PC-3 (cell line): ENCODE results near the gene LIPA. TPM values are rescaled to one million over a fixed set of nuclear protein-coding genes. Genes with fewer than 3 reads are reported as not detected.
"Not testable (repeated sequence)": the region's sequence is repeated elsewhere in the genome, so short reads cannot be mapped to it uniquely, and the experiment has no call there.

ENCODE experiments used
- ATAC-seq: fragments of 200-7000 bp; cut with Tn5 transposase; 2 replicates; pipeline ENCODE4 v1.9.1; 2020; ENCODE audit warnings: mild to moderate bottlenecking, moderate library complexity
- BruUV-seq: library from RNA; stranded (reverse); fragments of 400-500 nt; replicated peaks from 2 replicates; lab custom pipeline; 2021; lab: Mats Ljungman, UMichigan
- CTCF ChIA-PET: fragments of 300-600 bp; sonication (Branson Sonifier 250); formaldehyde crosslinking; loops from one replicate; lab custom pipeline; 2022; ENCODE audit warnings: antibody characterized with exemption; lab: Charles Lee
- POLR2A ChIA-PET: fragments of 300-600 bp; sonication (Branson Sonifier 250); formaldehyde crosslinking; loops from one replicate; lab custom pipeline; 2022; ENCODE audit warnings: antibody characterized with exemption; ENCODE audit not compliant: unreplicated experiment; lab: Charles Lee
- DNase-seq: peaks from one replicate; pipeline ENCODE4 v3.0.0-alpha.2; 2015
- H2AFZ ChIP-seq: fragments of 300-600 bp; sonication (generic); 2 replicates; pipeline ENCODE4 v1.6.0; 2016; ENCODE audit warnings: antibody characterized with exemption, low read length
- H3F3A ChIP-seq: fragments of 300-600 bp; sonication (generic); one replicate; pipeline ENCODE4 v1.6.0; 2017; ENCODE audit warnings: antibody characterized with exemption, low read length, control low read depth, mild to moderate bottlenecking; ENCODE audit not compliant: unreplicated experiment
- H3K27ac ChIP-seq: fragments of 300-600 bp; sonication (generic); 2 replicates; pipeline ENCODE4 v1.5.1; 2016; ENCODE audit warnings: mild to moderate bottlenecking, low read length
- H3K27me3 ChIP-seq: fragments of 300-600 bp; sonication (generic); 2 replicates; pipeline ENCODE4 v1.6.1; 2016; ENCODE audit warnings: low read length, mixed read lengths
- H3K36me3 ChIP-seq: fragments of 300-600 bp; sonication (generic); 2 replicates; pipeline ENCODE4 v1.6.1; 2016; ENCODE audit warnings: low read depth, mixed run types, low read length, mixed read lengths
- H3K4me1 ChIP-seq: fragments of 300-600 bp; sonication (generic); 2 replicates; pipeline ENCODE4 v1.5.1; 2016; ENCODE audit warnings: low read length; ENCODE audit not compliant: insufficient read depth
- H3K4me2 ChIP-seq: fragments of 300-600 bp; sonication (generic); 2 replicates; pipeline ENCODE4 v1.6.0; 2016; ENCODE audit warnings: low read length
- H3K4me3 ChIP-seq: fragments of 300-600 bp; sonication (generic); 2 replicates; pipeline ENCODE4 v1.5.1; 2016; ENCODE audit warnings: mild to moderate bottlenecking, low read length, mixed read lengths
- H3K79me2 ChIP-seq: fragments of 300-600 bp; sonication (generic); 2 replicates; pipeline ENCODE4 v1.6.1; 2017; ENCODE audit warnings: low read length, mixed read lengths
- H3K9ac ChIP-seq: fragments of 300-600 bp; sonication (generic); 2 replicates; pipeline ENCODE4 v1.6.0; 2016; ENCODE audit warnings: mild to moderate bottlenecking, low read length
- H3K9me2 ChIP-seq: fragments of 300-600 bp; sonication (generic); replicated peaks from 2 replicates; pipeline ENCODE4 v1.6.1; 2016; ENCODE audit warnings: mixed run types, low read length, mixed read lengths
- H3K9me3 ChIP-seq: fragments of 300-600 bp; sonication (generic); 2 replicates; pipeline ENCODE4 v1.6.1; 2016; ENCODE audit warnings: low read length, mixed read lengths
- H4K20me1 ChIP-seq: fragments of 300-600 bp; sonication (generic); 2 replicates; pipeline ENCODE4 v1.6.1; 2016; ENCODE audit warnings: low read length, mixed read lengths
- CTCF ChIP-seq: fragments of 300-600 bp; sonication (generic); conservative IDR thresholded peaks from 2 replicates; pipeline ENCODE4 v1.5.1; 2017; ENCODE audit warnings: antibody characterized with exemption, low read depth, mild to moderate bottlenecking, low read length
- EZH2 ChIP-seq: fragments of 300-600 bp; sonication (generic); IDR thresholded peaks from one replicate; pipeline ENCODE4 v1.6.1; 2017; ENCODE audit warnings: antibody characterized with exemption, mild to moderate bottlenecking, low read length; ENCODE audit not compliant: unreplicated experiment
- EZH2phosphoT487 ChIP-seq: fragments of 300-600 bp; sonication (generic); IDR thresholded peaks from 2 replicates; pipeline ENCODE4 v1.6.1; 2018; ENCODE audit warnings: mild to moderate bottlenecking, antibody characterized with exemption, low read length, borderline replicate concordance
- intact Hi-C: fragments of 100-400 bp; cut with micrococcal nuclease; formaldehyde crosslinking; loops from 2 replicates; pipeline ENCODE4 v1.9.0; 2023
- total RNA-seq: library from RNA; depleted of rRNA; stranded (reverse); fragments of >200 nt; gene quantifications from 2 replicates; pipeline ENCODE4 v1.2.3, GENCODE V29; 2014

The LIPA gene
- total RNA-seq, 1 experiment from 2014 or later, result 55.7 TPM

GRCh38 chr10:89296220-89296648 lies 44.7 kb upstream of the LIPA start:
- Histone ChIP-seq H3K79me2 (no peaks in the 10 kb centered on the region), H3K27me3 (no peaks in the 10 kb centered on the region), H4K20me1 (no peaks in the 10 kb centered on the region), H3K9me2 (no peaks in the 10 kb centered on the region), H3K9ac (no peak overlapping the region), H3K27ac (no peak overlapping the region), H3K4me2 (no peak overlapping the region), H3F3A (no peaks in the 10 kb centered on the region), H3K9me3 (no peaks in the 10 kb centered on the region), H3K4me3 (no peak overlapping the region), H2AFZ (no peak overlapping the region), H3K36me3 (peaks cover 26% of the 10 kb centered on the region), H3K4me1 (peaks cover 5% of the 10 kb centered on the region)
- ChIA-PET POLR2A (no interaction called here), CTCF (no interaction called here)
- ATAC-seq, result no peak
- DNase-seq, result no peak
- BruUV-seq, result no TSS peak
- TF ChIP-seq EZH2 (no peak), CTCF (no peak), EZH2phosphoT487 (no peak)
- intact Hi-C loops, result no loop called here

- intact Hi-C loops, result no loop called here
- Histone ChIP-seq H3K4me2 (no peak overlapping the region), H3K27me3 (no peaks in the 10 kb centered on the region), H3K4me3 (no peak overlapping the region), H3K9ac (no peak overlapping the region), H3K9me2 (no peaks in the 10 kb centered on the region), H3K4me1 (no peaks in the 10 kb centered on the region), H3K36me3 (peaks cover 28% of the 10 kb centered on the region), H3K27ac (no peak overlapping the region), H3K79me2 (no peaks in the 10 kb centered on the region), H3F3A (no peaks in the 10 kb centered on the region), H3K9me3 (no peaks in the 10 kb centered on the region), H4K20me1 (no peaks in the 10 kb centered on the region), H2AFZ (no peak overlapping the region)
- ATAC-seq (no peak), DNase-seq (no peak)
- ChIA-PET POLR2A (no interaction called here), CTCF (no interaction called here)
- TF ChIP-seq EZH2 (no peak), CTCF (no peak), EZH2phosphoT487 (no peak)
- no TSS peak for BruUV-seq
These were observed 44.0 kb upstream of the LIPA start for GRCh38 chr10:89295597-89295996.

- Histone ChIP-seq H3K27me3 (no peaks in the 10 kb centered on the region), H3K9me3 (no peaks in the 10 kb centered on the region), H3F3A (no peaks in the 10 kb centered on the region), H3K79me2 (no peaks in the 10 kb centered on the region), H3K36me3 (peaks cover 28% of the 10 kb centered on the region), H3K4me2 (no peak overlapping the region), H4K20me1 (no peaks in the 10 kb centered on the region), H3K9ac (no peak overlapping the region), H3K4me1 (no peaks in the 10 kb centered on the region), H3K27ac (no peak overlapping the region), H3K9me2 (no peaks in the 10 kb centered on the region), H3K4me3 (no peak overlapping the region), H2AFZ (no peak overlapping the region)
- POLR2A ChIA-PET, result no interaction called here
- CTCF ChIA-PET, result no interaction called here
- TF ChIP-seq CTCF (no peak), EZH2phosphoT487 (no peak), EZH2 (no peak)
- intact Hi-C loops, result no loop called here
- ATAC-seq (no peak), DNase-seq (no peak)
- BruUV-seq, result no TSS peak
These were observed 43.2 kb upstream of the LIPA start for GRCh38 chr10:89294721-89295239.

GRCh38 chr10:89285303-89285702 lies 33.7 kb upstream of the LIPA start:
- intact Hi-C loops, H3K27me3 ChIP-seq, ATAC-seq, H3K9me3 ChIP-seq, BruUV-seq, H3K36me3 ChIP-seq, CTCF ChIA-PET, H3F3A ChIP-seq, POLR2A ChIA-PET, H3K9ac ChIP-seq, H2AFZ ChIP-seq, H3K9me2 ChIP-seq, H4K20me1 ChIP-seq: not testable (repeated sequence)
- H3K4me1 ChIP-seq, result peaks cover 44% of the 10 kb centered on the region
- H3K4me3 ChIP-seq, result peak overlapping the region; percentile 49
- DNase-seq, result peak; percentile 41
- peak overlapping the region; percentile 96 for H3K27ac ChIP-seq
- peaks cover 18% of the 10 kb centered on the region for H3K79me2 ChIP-seq
- H3K4me2 ChIP-seq, result peak overlapping the region; percentile 74
